ENCODE data around the gene CYP27C1.
"Not testable (repeated sequence)": the region's sequence is repeated elsewhere in the genome, so short reads cannot be mapped to it uniquely, and the experiment has no call there.

The CYP27C1 gene

DNA sequence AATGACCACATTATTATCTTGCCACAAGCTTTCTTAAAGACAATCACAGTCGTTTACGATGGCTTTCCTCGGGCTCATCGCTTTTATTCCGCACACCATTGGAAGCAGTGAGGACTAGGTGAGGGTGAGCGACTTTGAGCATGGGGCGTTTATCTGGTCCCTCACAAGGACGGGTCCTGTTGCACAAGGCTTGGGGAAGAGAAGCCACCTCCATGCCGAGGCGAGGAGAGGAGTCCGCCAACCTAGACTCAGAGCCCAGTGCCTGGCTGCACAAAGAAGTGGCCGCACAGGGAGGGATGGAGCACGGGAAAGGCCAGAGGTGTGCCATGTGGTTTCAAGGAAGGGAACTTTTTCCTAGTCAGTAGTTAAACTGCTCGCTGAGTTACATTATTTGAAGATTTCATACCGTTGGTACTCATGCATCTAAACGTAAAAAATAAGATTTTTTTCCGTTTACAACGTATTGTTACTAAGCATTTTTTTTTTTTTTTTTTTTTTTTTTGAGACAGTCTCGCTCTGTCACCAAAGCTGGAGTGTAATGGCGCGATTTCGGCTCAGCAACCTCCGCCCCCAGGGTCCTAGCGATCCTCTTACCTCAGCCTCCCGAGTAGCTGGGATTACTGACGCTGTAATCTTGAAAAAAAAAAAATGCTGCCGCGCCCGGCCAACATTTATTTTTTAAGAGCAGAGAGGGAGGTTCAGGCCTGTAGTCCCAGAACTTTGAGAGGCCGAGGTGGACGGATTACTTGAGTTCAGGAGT, 849 bp upstream of the CYP27C1 start:
- DNase-seq (ENCODE audit: low spot score): no peak

DNA sequence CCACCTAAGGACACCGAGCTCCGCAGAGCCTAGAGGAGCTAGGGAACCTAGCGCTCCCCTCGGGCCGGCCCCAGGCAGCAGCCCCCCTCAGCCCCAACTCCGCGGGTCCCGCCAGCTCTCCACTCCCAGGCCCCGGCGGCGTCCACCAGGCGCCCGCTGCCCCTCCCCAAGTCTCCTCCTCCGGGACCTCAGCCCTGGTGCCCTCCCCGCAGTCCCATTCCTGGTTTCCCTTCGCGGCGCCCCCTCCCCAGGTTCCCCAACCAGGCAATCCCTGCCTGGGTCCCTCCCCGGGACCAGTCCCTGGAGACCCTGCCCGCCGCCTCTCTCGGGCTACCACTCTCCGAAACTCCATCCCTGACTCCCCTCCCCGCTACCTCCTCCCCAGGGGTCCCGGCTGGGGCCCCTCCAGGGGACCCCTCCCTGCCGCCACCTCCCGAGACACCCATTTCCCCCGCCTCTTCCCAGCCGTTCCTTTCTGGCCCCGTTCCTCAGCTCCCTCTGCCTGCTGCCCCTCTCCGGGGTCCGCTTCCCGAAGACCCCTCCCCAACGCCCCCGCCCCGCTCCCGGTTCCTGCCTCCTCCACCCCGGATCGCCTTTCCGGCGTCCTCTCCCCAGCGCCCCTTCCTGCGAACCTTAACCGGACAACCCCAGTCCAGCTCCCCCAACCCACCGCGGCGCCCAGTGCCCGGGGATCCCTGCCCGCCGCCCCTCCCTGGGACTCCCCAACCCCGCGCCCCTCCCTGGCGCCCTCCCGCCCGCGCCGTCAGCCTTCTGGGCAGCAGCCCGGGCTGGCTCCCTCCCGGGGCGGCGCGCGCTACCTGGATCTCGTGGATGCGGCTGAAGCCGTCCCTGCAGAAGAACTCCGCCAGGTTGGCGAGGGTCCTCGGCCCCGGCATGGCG, 678 bp downstream of the CYP27C1 start:
- DNase-seq (ENCODE audit: low spot score): peak; percentile 77

DNA sequence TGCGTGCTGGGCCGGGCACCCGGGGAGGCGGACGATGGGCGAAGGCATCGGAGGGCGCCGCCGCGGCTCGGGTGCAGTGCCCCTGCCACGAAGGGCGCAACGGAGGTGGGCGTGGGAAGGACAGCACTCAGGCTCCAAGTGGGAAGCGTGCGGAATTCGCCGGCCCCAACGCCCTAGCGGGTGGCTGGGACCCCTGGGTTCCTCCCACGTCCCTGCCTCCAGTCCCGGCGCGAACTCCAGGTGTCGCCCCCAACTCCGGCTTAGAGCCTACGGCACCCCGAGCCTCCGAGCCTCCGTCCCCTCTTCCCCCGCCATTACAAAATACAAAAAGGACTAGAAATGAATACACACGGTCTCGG, 1.3 kb downstream of the CYP27C1 start:
- DNase-seq (ENCODE audit: low spot score): no peak

DNA sequence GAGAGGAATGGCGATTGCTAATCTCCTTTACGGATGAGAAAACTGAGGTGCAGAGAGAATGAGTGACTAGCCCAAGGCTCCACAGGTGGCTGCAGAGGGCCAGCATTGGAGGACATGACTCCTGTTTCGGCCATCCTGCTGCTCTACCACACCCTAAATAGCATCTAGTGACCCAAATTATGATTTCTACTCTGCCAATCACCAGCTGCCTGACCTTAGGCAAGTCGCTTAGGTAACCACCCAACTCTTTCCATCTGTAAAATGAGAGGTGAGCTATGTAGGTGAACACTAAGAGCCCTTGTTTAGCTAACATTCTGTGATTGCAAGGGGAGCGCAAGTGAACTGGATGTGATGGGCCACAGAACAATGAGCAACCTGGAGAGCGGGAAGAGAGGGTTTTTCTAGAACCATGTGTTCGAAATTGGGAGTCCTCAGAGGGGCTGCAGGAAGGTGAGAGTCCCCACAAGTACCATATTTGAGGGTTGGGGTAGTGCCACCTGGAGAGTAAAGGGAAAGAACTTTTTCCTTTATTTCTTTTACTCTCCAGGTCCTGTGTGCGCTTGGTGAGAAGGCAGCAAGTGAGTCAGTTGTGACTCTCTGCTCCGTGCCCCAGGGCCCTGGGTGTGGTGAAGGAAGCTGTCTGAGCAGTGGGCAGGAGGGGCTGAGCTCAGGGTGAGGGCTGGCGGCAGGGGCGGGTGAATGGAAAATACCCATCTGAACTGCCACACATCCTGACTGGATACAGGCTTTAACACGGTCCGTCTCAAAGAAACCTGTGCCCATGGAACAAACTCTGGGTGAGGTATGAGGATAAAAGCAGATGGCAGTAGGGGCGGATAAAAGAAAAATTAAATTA, 2.4 kb downstream of the CYP27C1 start:
- DNase-seq (ENCODE audit: low spot score): no peak

DNA sequence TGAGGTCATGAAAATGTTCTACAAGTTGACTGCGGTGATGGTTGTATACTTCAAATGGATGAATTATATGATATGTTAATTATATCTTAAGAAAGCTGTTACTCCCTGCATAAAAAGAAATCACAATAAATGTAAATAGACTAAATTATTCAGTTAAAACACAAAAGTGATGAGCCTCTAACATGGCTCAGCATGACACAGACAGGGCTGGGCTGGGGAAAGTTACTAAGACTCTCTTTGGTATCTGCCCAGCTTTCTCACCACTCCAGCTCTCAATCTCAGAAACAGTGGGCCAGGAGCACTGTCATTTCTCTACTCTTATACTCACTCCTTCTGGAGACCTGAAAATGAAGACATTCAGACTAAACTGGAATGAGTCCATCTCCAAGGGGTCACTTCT, 3.5 kb downstream of the CYP27C1 start:
- DNase-seq (ENCODE audit: low spot score): no peak

DNA sequence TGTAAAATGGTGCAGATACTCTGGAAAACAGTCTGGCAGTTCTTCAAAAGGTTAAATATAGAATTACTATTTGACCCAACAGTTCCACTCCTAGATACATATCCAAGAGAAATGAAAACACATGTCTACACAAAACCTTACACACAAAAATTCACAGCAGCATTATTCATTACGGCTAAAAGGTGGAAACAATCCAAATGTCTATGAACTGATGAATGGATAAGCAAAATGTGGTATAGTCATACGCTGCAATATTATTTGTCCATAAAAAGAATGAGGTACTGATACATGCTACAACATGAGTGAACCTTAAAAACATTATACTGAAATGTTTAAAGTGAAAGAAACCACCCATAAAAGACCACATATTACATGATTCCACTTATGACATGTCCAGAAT, 4.0 kb downstream of the CYP27C1 start:
- no peak for DNase-seq (ENCODE audit: low spot score)

DNA sequence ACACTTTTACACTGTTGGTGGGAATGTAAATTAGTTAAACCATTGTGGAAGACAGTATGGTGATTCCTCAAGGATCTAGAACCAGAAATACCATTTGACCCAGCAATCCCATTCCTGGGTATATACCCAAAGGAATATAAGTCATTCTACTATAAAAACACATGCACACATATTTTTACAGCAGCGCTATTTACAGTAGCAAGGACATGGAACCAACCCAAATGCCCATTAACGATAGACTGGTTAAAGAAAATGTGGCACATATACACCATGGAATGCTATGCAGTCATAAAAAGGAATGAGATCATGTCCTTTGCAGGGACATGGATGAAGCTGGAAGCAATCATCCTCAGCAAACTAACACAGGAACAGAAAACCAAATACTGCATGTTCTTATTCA, 5.9 kb downstream of the CYP27C1 start:
- not testable (repeated sequence) for DNase-seq (ENCODE audit: low spot score)

DNA sequence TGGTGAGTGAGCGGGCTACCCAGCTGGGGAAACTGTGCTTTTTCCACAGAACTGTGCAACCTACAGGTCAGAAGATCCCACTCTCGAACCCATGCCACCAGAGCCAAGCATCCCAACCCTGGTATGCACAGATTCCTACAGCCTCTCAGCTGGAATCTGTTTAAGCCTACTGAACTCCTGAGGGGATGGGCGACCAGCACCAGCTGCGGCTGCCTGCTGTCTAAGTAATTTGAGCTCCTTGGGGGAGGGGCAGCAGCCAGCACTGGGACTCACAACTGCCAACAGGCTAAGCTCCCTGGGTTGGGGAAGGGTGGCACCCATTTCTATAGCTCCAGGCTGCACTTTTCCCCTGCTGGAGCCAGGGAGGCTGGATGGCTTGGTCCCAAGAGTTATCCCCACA, 11.8 kb downstream of the CYP27C1 start:
- DNase-seq (ENCODE audit: low spot score): no peak

DNA sequence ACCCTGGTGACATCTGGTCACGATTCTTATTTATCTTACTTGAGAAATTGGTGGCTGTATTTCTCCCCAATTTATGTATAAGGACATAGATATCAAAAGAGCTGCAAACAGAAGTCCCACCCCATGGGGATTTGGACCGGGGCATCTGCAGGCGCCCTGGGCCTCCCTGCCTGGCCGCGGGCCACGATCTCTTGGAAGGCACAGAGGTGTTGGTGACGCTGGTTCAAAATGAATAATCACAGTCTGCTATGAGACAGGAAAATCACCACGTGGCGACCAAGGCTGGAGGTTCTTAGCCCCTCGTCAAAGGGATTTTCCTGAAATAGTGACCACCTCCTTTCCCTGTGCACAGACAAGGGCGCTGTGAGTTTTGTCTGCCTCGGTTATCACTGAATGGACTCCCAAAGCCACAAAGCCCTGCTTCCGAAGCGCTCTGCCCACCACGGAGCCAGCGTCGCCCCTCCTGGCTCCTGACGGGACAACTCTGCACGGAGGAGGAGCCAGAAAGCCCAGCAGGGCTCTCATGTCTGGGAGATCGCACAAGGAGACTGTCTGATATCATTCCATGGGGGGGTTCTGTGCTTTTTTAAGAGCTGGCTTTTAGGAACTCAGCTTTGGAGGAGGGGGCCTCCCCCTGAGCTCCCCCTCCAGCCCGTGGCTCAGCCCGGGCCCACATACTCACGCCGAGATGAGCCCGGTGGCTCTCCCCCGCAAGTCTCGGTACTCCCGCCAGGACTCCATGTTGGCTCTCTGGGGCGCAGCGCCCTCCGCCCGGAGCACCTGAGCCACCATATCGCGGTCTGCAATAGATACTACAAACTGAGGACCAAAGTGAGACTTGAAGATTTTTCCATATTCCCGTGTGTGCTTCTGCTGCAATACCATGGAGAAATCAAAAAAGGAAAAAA, 14.6 kb downstream of the CYP27C1 start:
- peak; percentile 63 for DNase-seq (ENCODE audit: low spot score)

DNA sequence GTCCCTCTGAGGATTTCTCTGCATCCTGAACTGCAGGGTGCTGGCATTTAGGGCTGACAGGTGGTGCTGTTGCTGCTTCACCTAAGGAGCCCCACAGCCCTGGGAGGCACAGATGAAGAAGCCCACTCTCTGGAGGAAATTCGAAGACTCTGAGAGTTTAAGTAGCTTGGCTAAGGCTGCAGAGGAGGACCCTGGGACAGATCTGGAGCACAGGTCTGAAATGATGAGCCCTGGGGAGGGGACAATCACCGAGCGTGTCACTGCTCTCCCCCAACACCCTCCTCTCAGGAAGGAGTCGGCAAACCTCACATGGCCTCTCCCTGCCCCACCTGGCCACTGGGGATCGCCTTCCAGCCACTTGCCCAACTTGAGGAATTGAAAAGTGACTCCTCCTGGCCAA, 18.6 kb downstream of the CYP27C1 start:
- no peak for DNase-seq (ENCODE audit: low spot score)

DNA sequence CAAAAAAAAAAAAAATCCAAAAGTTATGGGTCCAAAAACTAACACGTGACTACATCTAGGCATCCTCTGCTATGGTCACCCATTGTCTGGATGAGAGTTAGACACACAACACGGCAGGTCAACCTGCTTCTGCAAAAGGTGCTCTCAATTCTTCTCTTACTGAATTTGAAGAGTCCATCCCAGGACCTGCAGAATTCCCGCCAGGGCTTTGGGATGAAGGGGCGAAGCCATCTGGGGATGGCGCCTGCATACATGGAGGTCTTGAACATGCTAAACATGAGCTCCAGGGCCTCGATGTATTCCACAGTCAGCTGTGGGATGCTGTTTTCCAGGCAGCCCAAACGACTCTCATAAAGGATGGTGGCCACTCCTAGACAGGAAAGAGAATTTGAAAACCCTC, 19.1 kb downstream of the CYP27C1 start:
- no peak for DNase-seq (ENCODE audit: low spot score)

DNA sequence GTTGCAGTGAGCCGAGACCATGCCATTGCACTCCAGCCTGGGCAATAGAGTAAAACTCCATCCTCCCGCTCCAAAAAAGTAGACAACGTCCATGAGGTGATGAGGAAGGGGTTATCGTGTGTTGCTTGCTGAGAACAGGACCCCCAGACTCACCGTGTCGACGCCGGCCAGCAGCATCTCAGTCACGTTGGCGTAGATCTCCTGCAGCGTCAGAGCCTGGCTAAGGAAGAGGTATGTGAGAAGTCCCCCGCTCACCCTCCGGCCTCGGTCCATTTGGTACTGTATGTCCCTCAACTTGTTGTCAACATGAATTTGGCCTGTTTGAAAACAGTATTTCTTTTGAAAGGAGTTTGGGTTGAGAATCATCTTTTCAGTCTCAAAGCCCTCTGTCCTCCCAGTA, 20.9 kb downstream of the CYP27C1 start:
- no peak for DNase-seq (ENCODE audit: low spot score)

DNA sequence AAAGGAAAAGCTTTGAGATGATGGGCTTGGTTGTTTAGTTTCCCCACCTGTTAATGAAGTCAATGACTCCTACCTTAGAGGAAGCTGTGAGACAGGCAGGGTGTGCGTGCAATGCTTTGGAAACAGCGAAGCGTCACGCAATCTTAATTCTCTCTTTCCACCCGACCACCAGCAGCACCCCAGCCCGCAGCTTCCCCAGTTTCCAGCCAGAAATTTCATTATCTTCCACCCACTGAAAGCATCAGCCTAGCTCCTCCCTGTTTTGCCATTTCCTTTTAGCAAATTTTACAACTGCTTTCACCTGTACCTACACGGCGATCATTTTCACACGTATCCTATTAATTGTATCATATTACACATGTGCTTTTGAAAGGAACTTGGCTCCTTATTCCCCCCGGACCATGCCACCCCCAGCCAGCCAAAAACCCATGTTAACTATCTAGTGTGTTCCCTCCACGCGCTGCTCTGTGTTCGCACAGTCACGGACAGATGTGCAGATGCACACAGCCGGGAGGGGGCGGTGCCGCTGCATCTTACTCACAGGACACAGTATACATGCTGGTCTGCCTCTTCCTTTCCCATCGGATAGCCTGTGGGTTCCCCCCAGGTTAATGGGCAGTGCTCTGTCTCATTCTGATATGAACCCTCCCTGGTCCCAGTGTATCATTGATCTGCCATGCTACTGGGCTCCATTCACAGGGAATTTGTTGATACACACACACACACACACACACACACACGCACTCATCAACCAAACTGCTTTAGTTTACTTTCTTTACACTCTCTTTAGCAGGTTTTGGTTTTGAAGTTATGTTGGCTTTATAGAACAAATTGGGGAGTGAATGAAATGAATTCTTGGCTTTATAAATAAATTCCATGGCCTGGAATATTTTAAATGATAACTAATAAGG, 22.4 kb downstream of the CYP27C1 start:
- DNase-seq (ENCODE audit: low spot score): peak; percentile 72

DNA sequence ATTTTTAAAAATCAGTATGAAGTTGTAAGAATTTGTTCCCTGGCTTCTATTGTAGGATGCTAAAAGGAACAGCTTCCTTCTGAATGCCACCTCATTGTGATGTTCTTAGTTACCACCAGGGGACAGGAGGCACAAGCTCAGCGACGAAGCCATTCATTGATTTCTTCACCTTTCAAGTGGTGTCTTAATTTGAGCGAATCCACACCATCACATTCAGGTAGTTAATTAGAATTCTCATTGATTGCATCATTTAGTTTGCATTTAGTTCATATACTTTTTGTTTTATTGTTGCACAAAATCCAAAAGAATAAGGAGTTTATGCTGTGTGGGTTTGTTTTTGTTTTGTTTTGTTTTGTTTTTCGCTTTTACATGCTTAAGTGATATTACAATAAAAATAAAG, 23.1 kb downstream of the CYP27C1 start:
- no peak for DNase-seq (ENCODE audit: low spot score)

DNA sequence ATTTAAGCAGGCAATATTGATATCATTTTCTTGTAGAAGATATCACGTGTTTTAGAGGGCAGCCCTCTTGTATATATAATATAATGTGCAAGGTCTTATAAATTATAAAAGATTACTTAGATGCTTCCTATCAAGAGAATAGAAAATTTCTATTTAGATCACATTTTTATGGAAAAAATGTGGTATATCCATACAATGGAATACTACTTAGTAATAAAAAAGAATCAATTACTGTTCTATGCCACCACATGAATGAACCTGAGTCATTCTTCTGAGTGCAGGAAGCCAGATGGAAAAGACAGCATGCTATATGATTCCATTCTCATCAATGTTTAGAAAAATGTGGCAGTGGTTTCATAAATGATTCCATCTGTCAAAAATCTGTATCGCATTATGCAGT, 23.6 kb downstream of the CYP27C1 start:
- no peak for DNase-seq (ENCODE audit: low spot score)

DNA sequence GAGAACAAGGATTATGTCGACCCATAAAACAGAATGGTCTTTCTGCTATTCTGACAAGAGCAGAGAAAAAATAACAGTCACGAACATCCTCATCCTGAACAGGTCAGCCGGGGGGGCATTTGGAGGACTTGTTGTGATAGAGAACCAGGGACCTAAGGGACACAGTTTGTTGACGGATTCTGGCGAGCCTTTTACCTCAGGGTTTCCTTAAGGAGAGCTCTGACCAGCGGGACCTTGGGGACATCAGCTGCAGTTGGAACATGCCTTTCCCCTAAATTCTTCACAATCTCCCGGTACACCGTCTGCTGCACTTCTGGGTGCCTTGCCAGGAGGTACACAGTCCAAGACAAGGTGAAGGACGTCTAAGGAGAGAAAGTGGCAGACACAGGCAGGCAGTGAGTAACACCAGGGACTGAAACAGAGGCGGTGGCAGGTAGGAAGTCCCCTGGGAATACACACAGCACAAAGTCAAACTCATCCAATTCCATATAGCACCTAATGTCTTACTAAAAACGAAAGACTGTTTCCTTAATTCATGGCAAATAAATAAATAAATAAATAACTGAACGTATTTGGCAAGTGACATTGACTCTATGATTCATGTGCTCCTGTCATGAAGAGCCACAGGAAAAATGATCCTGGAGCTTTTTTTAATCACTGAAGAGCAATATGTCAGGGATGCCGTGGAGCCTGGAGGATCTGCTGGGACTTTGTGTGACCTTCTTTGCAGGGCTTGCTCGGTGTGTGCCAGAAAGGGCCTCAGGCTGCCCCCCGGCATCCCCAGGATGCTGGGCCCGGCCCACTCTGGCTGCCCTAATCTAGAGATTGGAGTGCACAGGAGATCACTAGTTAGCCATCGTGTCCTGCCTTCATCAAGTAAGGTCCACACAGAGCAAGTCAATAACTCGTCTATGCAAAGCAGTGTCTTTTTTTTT, 24.7 kb downstream of the CYP27C1 start:
- DNase-seq (ENCODE audit: low spot score): no peak

DNA sequence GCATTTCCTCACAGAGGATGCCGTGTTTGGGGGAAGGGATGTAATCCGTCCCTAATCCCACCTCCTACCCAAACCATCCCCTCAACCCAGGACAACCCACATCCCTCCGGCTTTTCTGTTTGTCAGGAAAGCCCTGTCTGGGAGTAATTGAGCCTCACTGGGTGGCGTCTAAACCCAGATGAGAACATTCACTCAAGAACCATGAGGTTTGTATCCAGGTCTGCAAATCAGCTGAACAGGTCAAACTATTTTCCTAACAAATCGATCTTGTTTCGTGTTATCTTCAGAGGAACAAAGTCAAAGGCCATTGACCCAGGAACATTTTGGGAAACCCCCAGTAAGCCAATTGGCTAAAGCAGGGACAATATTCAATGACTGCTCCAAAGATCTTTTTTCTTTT, 25.7 kb downstream of the CYP27C1 start:
- DNase-seq (ENCODE audit: low spot score): no peak

DNA sequence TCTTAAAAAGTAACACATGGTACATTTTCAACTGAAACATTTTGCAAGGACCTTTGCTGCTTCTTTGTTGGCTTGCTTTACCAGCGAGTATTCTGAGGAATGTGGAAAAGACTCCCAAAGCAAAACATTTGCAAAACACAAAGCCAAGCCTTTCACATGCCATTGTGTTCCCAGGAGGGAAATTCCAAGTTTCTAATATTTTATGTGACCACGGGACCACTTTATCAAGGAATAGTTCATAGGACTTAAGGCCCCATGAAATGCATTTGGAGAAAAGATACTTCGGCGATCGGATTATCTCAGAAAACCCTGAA, 26.2 kb downstream of the CYP27C1 start:
- no peak for DNase-seq (ENCODE audit: low spot score)

DNA sequence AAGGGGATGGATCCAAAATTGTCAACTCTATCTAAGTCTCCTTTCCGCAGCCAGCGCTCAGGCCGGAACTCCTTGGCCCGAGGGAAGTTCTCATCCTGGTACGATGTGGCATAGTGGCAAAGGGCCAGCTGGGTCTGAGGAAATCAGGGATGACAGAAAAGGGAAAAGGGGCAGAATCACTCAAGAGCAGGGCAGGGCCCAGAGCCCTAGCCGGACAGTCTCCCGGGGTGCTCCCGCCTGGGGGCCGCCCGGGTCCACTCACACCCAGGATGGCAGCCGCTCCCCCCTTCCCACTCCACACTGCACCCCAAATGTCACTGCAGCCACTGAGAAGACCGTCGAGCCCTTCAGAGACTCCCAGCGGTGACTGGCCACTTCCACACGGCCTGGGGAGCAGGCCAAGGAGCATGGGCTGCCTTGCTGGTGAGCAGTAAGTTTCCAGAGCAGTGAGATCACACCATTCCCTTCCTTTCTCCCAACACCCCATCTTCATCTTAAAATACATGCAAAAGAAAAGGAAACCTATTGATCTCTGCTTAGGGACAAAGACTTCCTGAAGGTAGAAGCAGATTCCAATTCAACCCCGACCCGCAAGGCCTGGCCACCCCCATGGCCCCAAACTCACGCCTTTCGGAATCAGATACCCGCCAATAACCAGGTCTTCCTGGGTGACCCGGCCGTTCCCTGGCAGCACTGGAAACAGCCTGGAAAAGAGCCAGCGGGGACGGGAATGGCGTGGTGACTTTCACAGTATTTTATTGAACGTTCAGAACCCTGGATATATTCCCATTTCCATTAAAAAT, 26.7 kb downstream of the CYP27C1 start:
- no peak for DNase-seq (ENCODE audit: low spot score)
